Muscle of arm (tissue), 12 donors: ENCODE results near the gene FUT8. TPM values are rescaled to one million over a fixed set of nuclear protein-coding genes. Genes with fewer than 3 reads are reported as not detected.
"Not testable (repeated sequence)": the region's sequence is repeated elsewhere in the genome, so short reads cannot be mapped to it uniquely, and the experiment has no call there.

Experiments
- DNase-seq: peaks from one replicate; pipeline ENCODE4 v3.0.0-alpha.2; 2013
- polyA plus RNA-seq, 12 donors: library from polyadenylated mRNA; unstranded; fragments of 120-200 nt; gene quantifications; one replicate each; pipeline ENCODE4 v1.2.1, GENCODE V29; 2013; ENCODE audit not compliant: insufficient read length in 12 of 12

The FUT8 gene
- polyA plus RNA-seq, 12 donors = 12.2 to 23.8 (median 14.3) TPM; not detected in 1

DNA sequence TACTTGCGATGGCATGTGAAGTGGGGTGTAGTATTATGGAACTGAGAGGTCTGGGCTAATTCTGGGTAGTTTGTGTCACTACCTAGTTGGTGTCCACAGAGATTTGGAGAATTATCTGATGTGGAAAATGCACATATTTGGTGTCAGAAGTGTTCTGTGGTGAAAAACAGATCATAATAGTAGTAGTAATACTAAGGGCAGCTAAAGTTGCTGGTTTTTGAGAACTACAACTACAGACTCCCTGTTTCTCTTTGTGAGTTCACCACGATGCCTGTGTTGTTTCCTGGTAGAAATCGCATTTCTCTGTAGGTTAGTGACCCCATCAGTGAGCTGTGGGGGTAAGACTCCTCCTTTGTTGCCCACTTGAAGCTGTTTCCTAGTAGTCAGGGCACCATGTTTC, 206.5 kb downstream of the FUT8 start:
- DNase-seq = no peak

DNA sequence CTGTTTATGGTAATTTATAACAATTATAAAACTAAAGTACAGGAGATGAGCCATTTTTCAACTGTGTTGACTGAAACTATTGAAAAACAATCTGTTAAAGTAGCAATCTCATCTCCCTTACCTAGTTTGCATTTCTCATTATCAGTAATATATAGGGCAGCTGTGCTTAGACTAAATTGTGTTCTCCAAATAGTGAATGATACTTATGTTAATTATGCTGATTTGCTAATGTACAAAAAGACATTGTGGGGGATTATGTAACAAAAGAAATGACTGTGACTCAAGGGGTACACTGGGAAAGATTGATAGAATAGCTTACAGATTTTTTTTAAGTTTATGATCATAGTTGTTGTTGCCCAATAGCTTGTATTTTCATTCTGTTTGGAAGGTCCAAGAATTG, 207.7 kb downstream of the FUT8 start:
- DNase-seq = no peak

DNA sequence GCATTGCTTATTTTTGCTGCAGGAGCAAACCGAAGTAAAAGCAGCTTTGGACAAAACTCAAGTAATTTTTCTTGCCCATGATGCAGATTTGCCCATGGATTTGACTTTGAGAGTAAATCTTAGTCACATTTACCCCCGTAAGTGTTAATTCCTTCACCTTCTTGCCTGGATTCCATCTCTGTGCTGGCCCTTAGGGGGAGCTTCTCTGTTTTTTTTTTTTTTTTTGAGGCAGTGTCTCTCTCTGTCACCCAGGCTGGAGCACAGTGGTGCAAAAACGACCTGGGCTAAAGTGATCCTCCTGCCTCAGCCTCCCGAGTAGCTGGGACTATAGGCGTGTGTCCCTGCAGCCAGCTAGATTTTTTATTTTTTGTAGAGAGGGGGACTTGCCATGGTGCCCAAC, 210.2 kb downstream of the FUT8 start:
- no peak for DNase-seq

DNA sequence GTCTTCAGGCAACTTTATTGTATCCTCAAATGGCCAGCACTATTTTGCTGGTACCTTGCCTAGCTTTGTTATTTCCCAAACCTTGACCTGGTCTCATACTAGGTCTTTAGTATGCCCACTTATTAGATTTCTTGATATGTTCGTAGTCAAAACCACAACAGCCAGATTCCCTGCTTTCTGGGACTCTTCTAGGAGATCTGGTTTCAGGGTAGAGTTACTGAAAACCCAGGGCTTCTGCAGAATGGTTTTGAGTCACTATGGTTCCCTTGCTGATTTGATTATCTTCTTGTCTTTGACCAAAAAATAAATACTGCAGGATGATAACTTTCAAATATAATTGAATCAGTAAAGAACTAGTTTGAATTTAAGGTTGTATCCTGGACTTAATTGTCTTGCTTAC, 211.2 kb downstream of the FUT8 start:
- DNase-seq = no peak

DNA sequence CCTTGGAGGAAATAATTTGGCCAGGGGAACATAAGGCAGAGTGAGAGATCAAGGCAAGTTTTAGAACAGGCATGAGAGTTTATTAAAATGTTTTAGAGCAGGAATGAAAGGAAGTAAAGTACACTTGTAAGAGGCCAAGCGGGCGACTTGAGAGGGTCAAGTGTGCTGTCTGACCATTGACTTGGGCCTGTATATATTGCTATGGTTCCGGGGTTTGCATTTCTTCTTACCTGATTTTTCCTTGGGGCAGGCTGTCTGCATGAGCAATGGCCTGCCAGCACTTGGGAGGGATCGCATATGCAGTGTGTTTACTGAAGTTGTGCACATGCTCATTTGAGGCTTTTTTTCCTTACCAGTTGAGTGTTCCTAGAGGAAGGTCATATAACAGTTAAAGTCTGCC, 214.8 kb downstream of the FUT8 start:
- no peak for DNase-seq

DNA sequence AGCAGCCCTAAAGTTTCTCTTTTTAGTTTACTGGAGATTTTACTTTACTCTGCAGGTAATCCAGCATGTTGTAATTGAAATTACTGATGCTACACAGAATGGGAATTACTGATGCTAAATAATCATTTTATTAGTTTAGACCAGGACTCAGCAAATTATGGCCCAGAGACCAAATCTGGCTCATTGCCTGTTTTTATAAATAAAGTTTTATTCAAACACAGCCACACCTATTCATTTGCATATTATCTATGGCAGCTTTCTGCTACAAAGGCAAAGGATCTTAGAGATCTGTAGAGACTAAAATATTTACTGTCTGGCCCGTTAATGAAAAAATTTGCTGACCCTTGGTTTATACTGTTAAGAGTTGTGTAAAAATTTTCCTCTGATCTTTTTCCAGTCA, 216.1 kb downstream of the FUT8 start:
- DNase-seq = no peak

DNA sequence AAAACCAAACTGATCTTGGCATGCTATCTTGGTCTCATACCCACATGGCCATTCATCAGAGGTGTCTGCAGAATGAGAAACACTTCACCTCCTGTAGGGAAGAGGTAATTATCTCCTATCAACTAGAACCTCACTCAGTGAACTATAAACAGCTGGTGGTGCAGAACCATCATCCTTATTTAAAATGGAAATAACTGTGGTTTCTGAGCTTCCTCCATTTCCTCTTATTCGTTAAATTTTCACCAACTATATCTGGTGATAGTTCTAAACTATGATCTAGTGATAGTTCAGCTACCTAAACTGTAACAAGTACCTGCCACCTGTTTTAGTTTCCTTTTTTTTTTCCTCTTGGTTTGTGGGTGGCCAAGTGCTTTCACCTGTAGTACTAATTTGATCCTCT, 218.5 kb downstream of the FUT8 start:
- DNase-seq = no peak

DNA sequence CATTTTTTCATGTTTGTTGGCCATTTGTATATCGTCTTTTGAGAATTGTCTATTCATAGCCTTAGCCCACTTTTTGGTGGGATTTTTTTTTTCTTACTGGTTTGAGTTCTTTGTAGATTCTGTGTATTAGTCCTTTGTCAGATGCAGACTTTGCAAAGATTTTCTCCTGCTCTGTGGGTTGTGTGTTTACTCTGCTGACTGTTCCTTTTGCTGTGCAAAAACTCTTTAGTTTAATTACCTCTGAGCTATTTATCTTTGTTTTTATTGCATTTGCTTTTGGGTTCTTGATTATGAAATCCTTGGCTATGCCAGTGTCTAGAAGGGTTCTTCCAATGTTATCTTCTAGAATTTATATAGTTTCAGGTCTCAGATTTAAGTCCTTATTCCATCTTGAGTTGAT, 220.0 kb downstream of the FUT8 start:
- no peak for DNase-seq

DNA sequence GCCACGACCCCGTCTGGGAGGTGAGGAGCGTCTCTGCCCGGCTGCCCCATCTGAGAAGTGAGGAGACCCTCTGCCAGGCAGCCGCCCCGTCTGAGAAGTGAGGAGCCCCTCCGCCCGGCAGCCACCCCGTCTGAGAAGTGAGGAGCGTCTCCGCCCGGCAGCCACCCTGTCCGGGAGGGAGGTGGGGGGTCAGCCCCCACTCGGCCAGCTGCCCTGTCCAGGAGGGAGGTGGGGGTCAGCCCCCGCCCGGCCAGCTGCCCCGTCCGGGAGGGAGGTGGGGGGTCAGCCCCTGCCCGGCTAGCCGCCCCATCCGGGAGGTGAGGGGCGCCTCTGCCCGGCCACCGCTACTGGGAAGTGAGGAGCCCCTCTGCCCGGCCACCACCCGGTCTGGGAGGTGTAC, 221.1 kb downstream of the FUT8 start:
- not testable (repeated sequence) for DNase-seq

DNA sequence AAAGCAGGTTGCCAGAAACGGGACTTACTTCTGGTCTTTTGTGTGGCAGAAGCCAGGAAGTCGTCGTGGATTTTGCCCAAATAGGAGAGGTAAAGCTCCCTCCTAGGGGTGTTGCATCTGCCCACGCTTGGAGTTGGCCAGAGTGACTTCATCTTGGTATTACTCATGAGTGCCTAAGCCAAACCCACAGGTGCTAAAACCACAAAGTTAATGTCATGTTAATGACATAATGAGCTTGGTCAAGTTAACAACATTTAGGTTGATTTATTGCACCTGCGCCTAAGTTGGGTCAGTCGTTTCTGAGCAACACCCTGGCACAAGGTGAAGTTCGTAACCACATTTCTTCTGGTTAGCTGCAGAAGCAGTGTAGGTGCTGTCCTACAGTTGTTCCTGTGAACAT, 225.2 kb downstream of the FUT8 start:
- no peak for DNase-seq

DNA sequence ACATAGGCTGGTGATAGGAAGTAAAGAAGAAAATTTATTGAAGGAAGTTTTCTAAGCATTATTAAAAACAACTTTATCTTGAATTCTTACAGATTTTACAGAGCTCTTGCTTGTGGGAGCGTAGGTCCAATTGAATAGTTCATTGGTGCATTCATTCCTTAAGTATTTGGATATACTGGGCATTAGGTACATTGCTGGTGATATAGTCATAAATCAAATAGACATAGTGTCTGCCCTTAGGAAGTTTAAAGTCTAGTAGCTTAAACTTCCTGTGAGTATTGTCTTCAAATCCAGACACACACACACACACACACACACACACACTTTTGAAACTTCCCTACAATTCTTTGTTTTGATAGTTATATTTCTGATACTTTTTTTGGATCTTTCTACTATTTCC, 226.7 kb downstream of the FUT8 start:
- DNase-seq = no peak

DNA sequence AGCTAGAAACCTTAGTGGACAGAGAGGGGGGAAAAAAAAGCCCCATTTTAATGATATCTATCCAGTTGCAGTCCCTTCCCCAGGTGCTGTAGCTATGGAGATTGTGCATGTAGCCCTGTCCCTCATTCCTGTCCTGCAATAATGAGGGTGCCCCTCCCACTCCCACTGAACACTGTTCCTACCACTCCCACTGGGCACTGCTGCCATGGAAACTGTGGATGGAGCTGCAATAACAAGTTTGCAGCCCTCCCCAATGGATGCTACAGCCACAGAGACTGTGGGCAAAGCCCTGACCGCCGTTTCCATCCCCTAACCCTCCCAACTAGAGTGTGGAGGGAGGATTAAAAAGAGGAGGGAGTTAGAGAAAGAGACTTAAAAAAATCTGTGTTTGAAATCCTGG, 238.3 kb downstream of the FUT8 start:
- no peak for DNase-seq

DNA sequence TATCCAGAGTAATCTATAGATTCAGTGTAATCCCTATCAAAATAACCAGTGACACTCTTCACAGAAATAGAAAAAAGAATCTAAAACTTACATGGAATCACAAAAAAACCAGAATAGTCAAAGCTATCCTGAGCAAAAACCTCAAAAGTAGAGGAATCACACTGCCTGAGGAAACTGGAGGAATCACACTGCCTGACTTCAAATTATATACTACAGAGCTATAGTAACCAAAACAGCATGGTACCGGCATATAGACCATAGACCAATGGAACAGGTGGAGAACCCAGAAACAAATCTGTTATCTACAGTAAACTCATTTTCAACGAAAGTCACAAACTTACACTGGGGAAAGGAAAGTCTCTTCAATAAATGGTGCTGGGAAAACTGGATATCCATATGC, 244.0 kb downstream of the FUT8 start:
- DNase-seq = no peak

DNA sequence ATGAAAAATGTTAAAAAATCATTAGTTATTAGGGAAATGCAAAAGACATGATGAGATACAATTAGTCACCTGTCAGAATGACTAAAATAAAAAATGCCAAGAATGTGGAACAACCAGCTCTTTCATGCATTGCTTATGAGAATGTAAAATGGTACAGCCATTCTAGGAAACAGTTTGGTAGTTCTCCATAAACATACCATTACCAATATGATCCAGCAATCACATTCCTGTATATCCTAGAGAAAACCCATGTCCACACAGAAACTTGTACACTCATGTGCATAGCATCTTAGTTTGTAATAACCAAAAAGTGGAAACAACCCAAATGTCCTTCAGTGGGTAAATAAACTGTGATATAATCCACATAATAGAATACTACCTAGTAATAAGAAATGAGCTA, 245.7 kb downstream of the FUT8 start:
- DNase-seq = peak; percentile 0

DNA sequence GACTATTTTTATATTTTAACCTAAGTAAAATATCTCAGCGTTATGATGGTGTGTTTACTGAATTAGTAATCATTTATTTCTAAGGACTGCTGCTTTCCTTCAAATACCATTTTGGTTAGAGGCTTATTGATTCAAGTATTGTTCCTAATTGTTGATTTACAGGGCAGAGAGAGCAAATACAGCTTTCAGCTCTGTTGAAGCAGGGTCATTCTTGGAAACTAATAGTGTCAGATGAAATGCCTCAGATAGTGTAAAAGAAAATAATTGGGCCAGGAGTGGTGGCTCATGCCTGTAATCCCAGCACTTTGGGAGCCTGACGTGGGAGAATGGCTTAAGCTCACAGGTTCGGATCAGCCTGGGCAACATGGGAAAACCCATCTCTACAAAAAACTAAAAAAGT, 249.3 kb downstream of the FUT8 start:
- DNase-seq = no peak

DNA sequence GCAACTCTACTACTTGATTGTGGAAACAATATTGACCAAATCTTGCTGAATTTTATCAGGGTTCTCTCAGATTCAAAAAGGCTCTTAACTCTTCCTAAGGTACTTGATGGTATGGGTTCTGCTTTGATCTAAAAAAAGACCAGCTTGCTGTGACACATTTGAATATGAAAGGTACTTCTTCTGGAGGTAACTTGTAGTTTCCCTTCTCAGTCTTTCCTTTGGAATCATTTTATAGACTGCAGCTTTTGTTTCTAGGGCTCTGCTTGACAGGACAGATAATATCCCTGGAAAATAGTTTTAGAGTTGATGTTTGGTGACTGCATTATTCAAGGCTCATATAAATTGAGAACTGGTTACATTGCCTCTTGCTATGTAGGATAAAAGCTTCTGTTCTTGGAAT, 251.9 kb downstream of the FUT8 start:
- no peak for DNase-seq

DNA sequence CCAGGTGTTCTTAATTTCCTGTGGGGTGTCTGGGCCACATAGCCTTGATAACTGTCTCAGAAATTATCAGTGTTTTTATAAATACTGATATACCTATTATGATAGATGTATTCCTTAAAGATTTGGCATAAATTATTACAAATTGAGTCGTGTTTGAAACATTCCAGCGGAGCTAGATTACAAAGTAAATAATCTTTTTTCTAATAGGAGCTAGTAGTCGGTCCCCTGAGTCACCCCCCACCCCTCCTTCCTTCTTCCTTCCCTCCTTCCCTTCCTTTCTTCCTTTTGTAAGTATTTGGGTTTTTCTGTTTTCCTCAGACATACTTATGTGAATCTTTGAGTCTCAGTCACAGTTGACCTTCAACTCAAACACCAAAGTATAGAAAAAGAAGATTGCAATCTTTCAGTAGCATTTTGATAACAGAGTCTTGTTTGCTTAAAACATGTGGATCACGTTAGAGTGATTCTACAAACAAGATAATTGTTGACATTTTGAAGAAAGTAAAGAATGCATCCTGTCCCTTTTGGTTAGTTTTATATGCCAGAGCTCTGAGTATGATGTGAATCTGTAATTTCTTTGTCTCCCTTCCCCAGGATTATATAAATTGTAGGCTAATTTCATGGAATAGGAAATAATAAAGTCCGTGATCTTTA, 264.0 kb downstream of the FUT8 start:
- no peak for DNase-seq

DNA sequence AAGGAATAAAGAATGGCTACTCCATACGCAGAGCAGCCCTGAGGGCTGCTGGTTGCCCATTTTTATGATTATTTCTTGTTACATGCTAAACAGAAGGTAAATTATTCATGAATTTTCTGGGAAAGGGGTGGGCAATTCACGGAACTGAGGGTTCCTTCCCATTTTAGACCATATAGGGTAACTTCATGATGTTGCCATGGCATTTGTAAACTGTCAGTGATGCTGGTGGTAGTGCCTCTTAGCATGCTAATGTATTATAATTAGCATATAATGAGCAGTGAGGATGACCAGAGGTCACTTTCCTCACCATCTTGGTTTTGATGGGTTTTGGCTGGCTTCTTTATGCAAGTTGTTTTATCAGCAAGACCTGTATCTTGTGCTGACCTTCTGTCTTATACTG, 273.0 kb downstream of the FUT8 start:
- DNase-seq = no peak

DNA sequence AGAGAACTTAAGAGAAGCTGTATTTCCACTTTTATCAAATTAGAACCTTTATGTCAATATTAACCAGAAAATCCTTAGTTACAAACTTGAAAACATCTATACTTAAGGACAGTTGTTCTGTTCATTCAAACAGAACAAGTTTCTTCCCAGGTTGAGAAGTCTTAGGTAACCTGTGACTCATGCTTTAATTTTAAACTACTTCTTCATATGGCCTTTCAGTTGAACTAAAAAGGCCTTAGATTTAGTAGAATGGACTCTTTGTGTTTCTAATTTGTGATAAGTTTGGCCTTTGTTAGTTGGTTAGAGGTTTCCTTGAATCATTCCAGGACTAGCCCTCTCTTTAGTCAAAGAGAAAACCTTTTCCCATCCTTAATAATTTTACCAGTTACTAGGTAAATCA, 274.2 kb downstream of the FUT8 start:
- DNase-seq = no peak

DNA sequence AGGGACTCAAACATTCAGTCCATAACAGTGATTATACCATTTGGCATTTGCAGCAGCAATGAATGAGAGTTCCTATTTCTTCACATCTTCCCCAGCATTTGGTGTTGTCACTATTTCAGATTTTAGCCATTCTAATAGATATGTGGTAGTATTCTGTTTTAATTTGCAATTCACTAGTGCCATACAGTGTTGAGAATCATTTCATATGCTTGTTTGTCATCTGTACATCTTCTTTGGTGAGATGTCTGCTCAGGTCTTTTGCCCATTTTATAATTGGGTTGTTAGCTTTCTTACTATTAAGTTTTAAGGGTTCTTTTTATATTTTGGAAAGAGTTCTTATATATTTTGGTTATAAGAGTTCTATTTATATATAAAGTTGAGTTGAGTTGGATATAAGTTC, 276.5 kb downstream of the FUT8 start:
- no peak for DNase-seq

DNA sequence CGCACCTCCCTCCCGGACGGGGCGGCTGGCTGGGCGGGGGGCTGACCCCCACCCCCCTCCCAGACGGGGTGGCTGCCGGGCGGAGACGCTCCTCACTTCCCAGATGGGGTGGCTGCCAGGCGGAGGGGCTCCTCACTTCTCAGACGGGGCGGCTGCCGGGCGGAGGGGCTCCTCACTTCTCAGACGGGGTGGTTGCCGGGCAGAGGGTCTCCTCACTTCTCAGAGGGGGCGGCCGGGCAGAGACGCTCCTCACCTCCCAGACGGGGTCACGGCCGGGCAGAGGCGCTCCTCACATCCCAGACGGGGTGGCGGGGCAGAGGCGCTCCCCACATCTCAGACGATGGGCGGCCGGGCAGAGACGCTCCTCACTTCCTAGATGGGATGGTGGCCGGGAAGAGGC, 280.0 kb downstream of the FUT8 start:
- not testable (repeated sequence) for DNase-seq

DNA sequence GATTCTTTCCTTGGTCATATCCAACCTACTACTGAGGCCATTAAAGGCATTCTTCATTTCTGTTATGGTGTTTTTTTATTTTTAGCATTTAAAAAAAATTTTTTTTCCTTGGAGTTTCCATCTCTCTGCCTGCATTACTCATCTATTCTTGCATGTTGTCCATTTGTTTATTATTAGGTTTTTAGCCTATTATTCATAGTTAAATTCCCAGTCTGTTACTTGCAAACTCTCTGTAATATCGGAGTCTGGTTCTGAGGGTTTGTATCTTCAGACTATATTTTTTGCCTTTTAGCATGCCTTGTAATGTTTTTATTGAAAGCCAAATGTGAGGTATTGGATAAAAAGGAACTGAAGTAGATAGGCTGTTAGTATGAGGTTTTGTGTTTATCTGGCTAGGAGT, 284.3 kb downstream of the FUT8 start:
- no peak for DNase-seq

DNA sequence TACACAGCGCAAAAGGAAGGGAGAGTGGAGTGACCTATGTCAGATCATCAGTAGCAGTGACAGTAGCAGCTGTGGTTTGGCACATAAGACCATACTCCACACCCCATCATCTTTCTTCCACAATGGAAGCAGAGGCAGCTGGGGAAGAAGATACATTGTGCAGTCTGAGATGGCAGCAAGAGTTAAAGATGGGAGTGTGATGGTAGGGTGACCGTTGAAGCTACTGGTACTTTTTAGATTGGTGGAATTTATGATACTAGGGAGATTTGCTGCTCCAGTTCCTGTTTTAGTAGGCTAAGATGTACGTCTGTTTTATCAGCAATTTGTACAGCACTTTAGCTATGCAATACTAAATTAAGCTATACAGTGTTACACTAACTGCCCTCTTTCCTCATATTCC, 291.0 kb downstream of the FUT8 start:
- no peak for DNase-seq

DNA sequence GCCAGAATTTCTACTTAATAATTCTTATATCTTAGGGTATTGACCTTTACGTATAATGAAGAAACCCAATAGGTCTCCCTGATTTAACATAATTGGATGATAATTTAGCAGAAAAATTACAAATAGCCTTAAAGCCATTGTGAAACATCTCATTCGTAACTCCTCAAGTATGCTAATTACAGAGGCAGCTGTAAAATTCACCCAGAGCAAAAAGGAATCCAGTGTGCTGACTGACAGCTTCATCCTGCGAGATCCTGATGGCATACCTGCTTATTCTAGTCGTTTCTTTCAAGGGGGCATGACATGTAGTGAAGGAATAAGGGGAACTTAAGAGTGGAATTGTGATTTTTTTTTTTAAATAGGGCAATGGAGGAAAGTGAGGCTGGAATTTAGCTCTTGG, 291.5 kb downstream of the FUT8 start:
- no peak for DNase-seq

DNA sequence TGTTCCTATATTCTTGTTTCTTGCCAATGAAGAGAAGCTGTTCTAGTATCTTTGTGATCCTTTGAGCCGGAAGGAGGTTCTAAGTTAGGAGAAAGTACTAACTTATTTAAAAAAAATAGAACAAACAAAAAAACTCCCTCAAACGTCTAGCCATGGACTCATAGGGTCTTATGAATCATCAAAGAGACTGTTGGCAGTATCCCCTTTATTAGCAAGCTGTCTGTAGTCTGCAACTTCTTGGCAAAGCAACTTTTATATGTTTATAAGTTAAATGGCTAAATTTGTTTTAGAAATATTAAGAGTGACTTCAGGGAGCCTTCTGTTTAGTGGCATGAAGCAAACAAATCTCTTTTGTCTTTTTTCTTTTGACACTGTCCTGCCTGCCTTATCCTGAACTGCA, 291.9 kb downstream of the FUT8 start:
- no peak for DNase-seq
